ENCODE results near the gene ZCCHC3.

ZCCHC3 gene

GRCh38 chr20:348972-349841 is 51.8 kb downstream of the ZCCHC3 start:
- CTCF ChIA-PET = interaction anchor here (0.5 kb wide), 1 partner anchor 29 kb away, joined by 4 read pairs; no protein-coding TSS in a partner anchor
- POLR2A ChIA-PET = no interaction called here

More at GRCh38 chr20:348972-349841, 51.8 kb downstream of the ZCCHC3 start:
- no peak for DNase-seq (ENCODE audit: extremely low spot score)
- no peak for TF ChIP-seq TARDBP (IDR thresholded peaks at IDR 0.05)
- TF ChIP-seq FOXM1 (IDR thresholded peaks at IDR 0.05; ENCODE audit: borderline replicate concordance) = no peak
- no peak for TF ChIP-seq FOXA1 (IDR thresholded peaks at IDR 0.05)
- no peak for TF ChIP-seq ARNT (IDR thresholded peaks at IDR 0.05)
- no peak for TF ChIP-seq BHLHE40 (IDR thresholded peaks at IDR 0.05; ENCODE audit: borderline replicate concordance)
- TF ChIP-seq, protein P1, sequence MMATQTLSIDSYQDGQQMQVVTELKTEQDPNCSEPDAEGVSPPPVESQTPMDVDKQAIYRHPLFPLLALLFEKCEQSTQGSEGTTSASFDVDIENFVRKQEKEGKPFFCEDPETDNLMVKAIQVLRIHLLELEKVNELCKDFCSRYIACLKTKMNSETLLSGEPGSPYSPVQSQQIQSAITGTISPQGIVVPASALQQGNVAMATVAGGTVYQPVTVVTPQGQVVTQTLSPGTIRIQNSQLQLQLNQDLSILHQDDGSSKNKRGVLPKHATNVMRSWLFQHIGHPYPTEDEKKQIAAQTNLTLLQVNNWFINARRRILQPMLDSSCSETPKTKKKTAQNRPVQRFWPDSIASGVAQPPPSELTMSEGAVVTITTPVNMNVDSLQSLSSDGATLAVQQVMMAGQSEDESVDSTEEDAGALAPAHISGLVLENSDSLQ (IDR thresholded peaks at IDR 0.05) = no peak
- no peak for TF ChIP-seq LEF1 (IDR thresholded peaks at IDR 0.05; ENCODE audit: borderline replicate concordance)
- no peak for TF ChIP-seq NFRKB (IDR thresholded peaks at IDR 0.05)
- TF ChIP-seq HDGF (IDR thresholded peaks at IDR 0.05; ENCODE audit: borderline replicate concordance) = no peak
- no peak for TF ChIP-seq ELF4 (IDR thresholded peaks at IDR 0.05)
- no peak for TF ChIP-seq L3MBTL2 (conservative IDR thresholded peaks at IDR 0.05)
- no peak for TF ChIP-seq SP1 (IDR thresholded peaks at IDR 0.05)
- TF ChIP-seq FOXK2 (IDR thresholded peaks at IDR 0.05) = no peak

Data from HEK293T (cell line).